ENCODE measurements around the gene KDM2A. TPM values are rescaled to one million over a fixed set of nuclear protein-coding genes. Genes with fewer than 3 reads are reported as not detected.

The KDM2A gene
- total and polyA plus RNA-seq, 2 of the 13 experiments (the other 11 are each of a cell fraction or from before 2014, with no cell fraction given): 31.3 to 31.4 TPM

GRCh38 chr11:67248653-67249052 lies 129.6 kb downstream of the KDM2A start (continued):
- TF ChIP-seq, protein P1, sequence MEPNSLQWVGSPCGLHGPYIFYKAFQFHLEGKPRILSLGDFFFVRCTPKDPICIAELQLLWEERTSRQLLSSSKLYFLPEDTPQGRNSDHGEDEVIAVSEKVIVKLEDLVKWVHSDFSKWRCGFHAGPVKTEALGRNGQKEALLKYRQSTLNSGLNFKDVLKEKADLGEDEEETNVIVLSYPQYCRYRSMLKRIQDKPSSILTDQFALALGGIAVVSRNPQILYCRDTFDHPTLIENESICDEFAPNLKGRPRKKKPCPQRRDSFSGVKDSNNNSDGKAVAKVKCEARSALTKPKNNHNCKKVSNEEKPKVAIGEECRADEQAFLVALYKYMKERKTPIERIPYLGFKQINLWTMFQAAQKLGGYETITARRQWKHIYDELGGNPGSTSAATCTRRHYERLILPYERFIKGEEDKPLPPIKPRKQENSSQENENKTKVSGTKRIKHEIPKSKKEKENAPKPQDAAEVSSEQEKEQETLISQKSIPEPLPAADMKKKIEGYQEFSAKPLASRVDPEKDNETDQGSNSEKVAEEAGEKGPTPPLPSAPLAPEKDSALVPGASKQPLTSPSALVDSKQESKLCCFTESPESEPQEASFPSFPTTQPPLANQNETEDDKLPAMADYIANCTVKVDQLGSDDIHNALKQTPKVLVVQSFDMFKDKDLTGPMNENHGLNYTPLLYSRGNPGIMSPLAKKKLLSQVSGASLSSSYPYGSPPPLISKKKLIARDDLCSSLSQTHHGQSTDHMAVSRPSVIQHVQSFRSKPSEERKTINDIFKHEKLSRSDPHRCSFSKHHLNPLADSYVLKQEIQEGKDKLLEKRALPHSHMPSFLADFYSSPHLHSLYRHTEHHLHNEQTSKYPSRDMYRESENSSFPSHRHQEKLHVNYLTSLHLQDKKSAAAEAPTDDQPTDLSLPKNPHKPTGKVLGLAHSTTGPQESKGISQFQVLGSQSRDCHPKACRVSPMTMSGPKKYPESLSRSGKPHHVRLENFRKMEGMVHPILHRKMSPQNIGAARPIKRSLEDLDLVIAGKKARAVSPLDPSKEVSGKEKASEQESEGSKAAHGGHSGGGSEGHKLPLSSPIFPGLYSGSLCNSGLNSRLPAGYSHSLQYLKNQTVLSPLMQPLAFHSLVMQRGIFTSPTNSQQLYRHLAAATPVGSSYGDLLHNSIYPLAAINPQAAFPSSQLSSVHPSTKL (CRISPR knock-in tag; IDR thresholded peaks at IDR 0.05): peak; percentile 52; the same call in 1 of the 2 replicates
- TF ChIP-seq EP300 (IDR thresholded peaks at IDR 0.05; ENCODE audit: low read depth in 2 of 2, low read length in 2 of 2) (0 out of 4 replicates have a peak, but pooled peaks of 1 of the 2 experiments have one; percentile 29), EP300 (CRISPR knock-in tag; IDR thresholded peaks at IDR 0.05; ENCODE audit: borderline replicate concordance) (no peak), ZNF598 (CRISPR knock-in tag; IDR thresholded peaks at IDR 0.05; ENCODE audit: borderline replicate concordance) (0 out of 2 replicates have a peak, but pooled peaks have one; percentile 58), NR2F6 (IDR thresholded peaks at IDR 0.05) (no peak), NR2F6 (CRISPR knock-in tag; IDR thresholded peaks at IDR 0.05) (peak; percentile 55; the same call in 1 of the 2 replicates), SAP130 (CRISPR knock-in tag; IDR thresholded peaks at IDR 0.05; ENCODE audit: low read depth) (peak; percentile 57; the same call in 1 of the 2 replicates), CBX1 (IDR thresholded peaks at IDR 0.05; ENCODE audit: low read depth) (no peak), ZNF782 (CRISPR knock-in tag; IDR thresholded peaks at IDR 0.05; ENCODE audit: borderline replicate concordance) (no peak), RXRA (CRISPR knock-in tag; IDR thresholded peaks at IDR 0.05) (peak; percentile 73; the same call in 1 of the 2 replicates), PATZ1 (CRISPR knock-in tag; IDR thresholded peaks at IDR 0.05) (0 out of 2 replicates have a peak, but pooled peaks have one; percentile 28), DR1 (CRISPR knock-in tag; IDR thresholded peaks at IDR 0.05) (no peak), CTCF (CRISPR knock-in tag; IDR thresholded peaks at IDR 0.05) (peak; percentile 15; the same call in 1 of the 2 replicates), ZNF230 (CRISPR knock-in tag; IDR thresholded peaks at IDR 0.05) (no peak), IKZF5 (CRISPR knock-in tag; IDR thresholded peaks at IDR 0.05) (0 out of 2 replicates have a peak, but pooled peaks have one; percentile 15), DPF2 (CRISPR knock-in tag; IDR thresholded peaks at IDR 0.05; ENCODE audit: borderline replicate concordance, low read depth) (0 out of 2 replicates have a peak, but pooled peaks have one; percentile 25), SALL1 (CRISPR knock-in tag; IDR thresholded peaks at IDR 0.05) (peak; percentile 47; the same call in 1 of the 2 replicates), ZNF205 (CRISPR knock-in tag; IDR thresholded peaks at IDR 0.05) (peak; percentile 95)
- TF ChIP-seq, protein P2, sequence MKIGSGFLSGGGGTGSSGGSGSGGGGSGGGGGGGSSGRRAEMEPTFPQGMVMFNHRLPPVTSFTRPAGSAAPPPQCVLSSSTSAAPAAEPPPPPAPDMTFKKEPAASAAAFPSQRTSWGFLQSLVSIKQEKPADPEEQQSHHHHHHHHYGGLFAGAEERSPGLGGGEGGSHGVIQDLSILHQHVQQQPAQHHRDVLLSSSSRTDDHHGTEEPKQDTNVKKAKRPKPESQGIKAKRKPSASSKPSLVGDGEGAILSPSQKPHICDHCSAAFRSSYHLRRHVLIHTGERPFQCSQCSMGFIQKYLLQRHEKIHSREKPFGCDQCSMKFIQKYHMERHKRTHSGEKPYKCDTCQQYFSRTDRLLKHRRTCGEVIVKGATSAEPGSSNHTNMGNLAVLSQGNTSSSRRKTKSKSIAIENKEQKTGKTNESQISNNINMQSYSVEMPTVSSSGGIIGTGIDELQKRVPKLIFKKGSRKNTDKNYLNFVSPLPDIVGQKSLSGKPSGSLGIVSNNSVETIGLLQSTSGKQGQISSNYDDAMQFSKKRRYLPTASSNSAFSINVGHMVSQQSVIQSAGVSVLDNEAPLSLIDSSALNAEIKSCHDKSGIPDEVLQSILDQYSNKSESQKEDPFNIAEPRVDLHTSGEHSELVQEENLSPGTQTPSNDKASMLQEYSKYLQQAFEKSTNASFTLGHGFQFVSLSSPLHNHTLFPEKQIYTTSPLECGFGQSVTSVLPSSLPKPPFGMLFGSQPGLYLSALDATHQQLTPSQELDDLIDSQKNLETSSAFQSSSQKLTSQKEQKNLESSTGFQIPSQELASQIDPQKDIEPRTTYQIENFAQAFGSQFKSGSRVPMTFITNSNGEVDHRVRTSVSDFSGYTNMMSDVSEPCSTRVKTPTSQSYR (CRISPR knock-in tag; IDR thresholded peaks at IDR 0.05; ENCODE audit: borderline replicate concordance): peak; percentile 81; the same call in 1 of the 2 replicates
